Liver (tissue), 9 donors: ENCODE measurements around the gene PRPF6. TPM values are rescaled to one million over a fixed set of nuclear protein-coding genes. Genes with fewer than 3 reads are reported as not detected.

Source experiments
- DNase-seq: peaks from one replicate; pipeline ENCODE4 v3.0.0-alpha.2; 2017; ENCODE audit warnings: low spot score
- H3K27ac ChIP-seq, 2 donors: one replicate each; pipeline ENCODE4 v1.7.0; 2013; ENCODE audit warnings: inconsistent platforms in 2 of 2, low read length in 2 of 2, control low read depth in 1 of 2, low read depth in 1 of 2, mild to moderate bottlenecking in 1 of 2
- H3K27me3 ChIP-seq, 4 donors: one replicate each; pipeline versions ENCODE4 v1.6.1 to v1.7.0; 2013; ENCODE audit warnings: low read length in 3 of 4, inconsistent platforms in 1 of 4, mild to moderate bottlenecking in 1 of 4, moderate library complexity in 1 of 4; ENCODE audit not compliant: control insufficient read depth in 4 of 4, insufficient read depth in 4 of 4
- H3K36me3 ChIP-seq, 4 donors: one replicate each; pipeline versions ENCODE4 v1.6.1 to v1.7.0; 2013; ENCODE audit warnings: low read length in 3 of 4, mild to moderate bottlenecking in 3 of 4, low read depth in 1 of 4, moderate library complexity in 1 of 4; ENCODE audit not compliant: control insufficient read depth in 4 of 4, insufficient read depth in 3 of 4
- H3K4me1 ChIP-seq, 4 donors: one replicate each; pipeline versions ENCODE4 v1.6.1 to v1.7.0; 2013; ENCODE audit warnings: low read length in 3 of 4, mild to moderate bottlenecking in 3 of 4, moderate library complexity in 1 of 4; ENCODE audit not compliant: control insufficient read depth in 4 of 4, insufficient read depth in 4 of 4
- H3K4me3 ChIP-seq, 3 donors: one replicate each; pipeline versions ENCODE4 v1.6.1 to v1.7.0; 2013; ENCODE audit warnings: low read length in 3 of 3, control low read depth in 1 of 3, low read depth in 1 of 3, mild to moderate bottlenecking in 1 of 3
- H3K9ac ChIP-seq, 2 donors: one replicate each; pipeline ENCODE4 v1.7.0; 2013; ENCODE audit warnings: low read length in 2 of 2, mild to moderate bottlenecking in 2 of 2, moderate library complexity in 2 of 2, control low read depth in 1 of 2, low read depth in 1 of 2
- H3K9me3 ChIP-seq, 4 donors: one replicate each; pipeline versions ENCODE4 v1.6.1 to v1.7.0; 2013; ENCODE audit warnings: low read length in 3 of 4; ENCODE audit not compliant: control insufficient read depth in 4 of 4
- ATF3 ChIP-seq: IDR thresholded peaks from 2 replicates; pipeline ENCODE4 v1.6.1; 2016; ENCODE audit warnings: antibody characterized with exemption
- CTCF ChIP-seq: fragments of 150-350 bp; IDR thresholded peaks from 2 replicates; pipeline ENCODE4 v1.5.1; 2017; ENCODE audit warnings: improper control_type of control experiment, low read depth, low read length; ENCODE audit not compliant: missing input control
- EGR1 ChIP-seq, 2 donors: IDR thresholded peaks; 2 replicates each; pipeline ENCODE4 v1.6.1; 2016 to 2018; ENCODE audit warnings: antibody characterized with exemption in 2 of 2, low read depth in 2 of 2
- FOXA1 ChIP-seq: IDR thresholded peaks from 2 replicates; pipeline ENCODE4 v1.6.1; 2016; ENCODE audit warnings: antibody characterized with exemption
- FOXA2 ChIP-seq: IDR thresholded peaks from 2 replicates; pipeline ENCODE4 v1.6.1; 2016; ENCODE audit warnings: antibody characterized with exemption
- GABPA ChIP-seq, 2 donors: IDR thresholded peaks in 1 of 2; conservative IDR thresholded peaks in 1 of 2; 2 replicates each; pipeline ENCODE4 v1.6.1; 2016; ENCODE audit warnings: antibody characterized with exemption in 2 of 2, mild to moderate bottlenecking in 1 of 2, moderate library complexity in 1 of 2
- HNF4A ChIP-seq, 2 donors: conservative IDR thresholded peaks; 2 replicates each; pipeline ENCODE4 v1.6.1; 2016; ENCODE audit warnings: antibody characterized with exemption in 2 of 2, mild to moderate bottlenecking in 2 of 2
- JUND ChIP-seq, 2 donors: IDR thresholded peaks; 2 replicates each; pipeline ENCODE4 v1.6.1; 2016; ENCODE audit warnings: antibody characterized with exemption in 2 of 2
- MAX ChIP-seq: IDR thresholded peaks from 2 replicates; pipeline ENCODE4 v1.6.1; 2016; ENCODE audit warnings: antibody characterized with exemption
- RAD21 ChIP-seq, 2 donors: IDR thresholded peaks; 2 replicates each; pipeline ENCODE4 v1.6.1; 2016; ENCODE audit warnings: antibody characterized with exemption in 2 of 2, mild to moderate bottlenecking in 2 of 2
- REST ChIP-seq: IDR thresholded peaks from 2 replicates; pipeline ENCODE4 v1.6.1; 2016; ENCODE audit warnings: antibody characterized with exemption, mild to moderate bottlenecking
- RXRA ChIP-seq, 2 donors: IDR thresholded peaks; 2 replicates each; pipeline ENCODE4 v1.6.1; 2017 to 2018; ENCODE audit warnings: antibody characterized with exemption in 2 of 2, mild to moderate bottlenecking in 1 of 2
- SP1 ChIP-seq: IDR thresholded peaks from 2 replicates; pipeline ENCODE4 v1.6.1; 2018; ENCODE audit warnings: antibody characterized with exemption, mild to moderate bottlenecking
- YY1 ChIP-seq: IDR thresholded peaks from 2 replicates; pipeline ENCODE4 v1.6.1; 2016; ENCODE audit warnings: antibody characterized with exemption, mild to moderate bottlenecking
- whole genome bisulfite sequencing: extraction: QIAGEN DNeasy Blood & Tissue Kit; methylation state at CpG from one replicate; pipeline ENCODE4 v1.1.7; 2013; 5-methylcytosine and 5-hydroxymethylcytosine counted together
- polyA plus RNA-seq, 2 donors: library from polyadenylated mRNA; stranded (reverse) in 1 of 2; unstranded in 1 of 2; fragments of 200-250 nt in 1 of 2; fragments of >200 nt in 1 of 2; fragmentation: Nextera tagmentation in 1 of 2; extraction: Ambion mirVana in 1 of 2; gene quantifications; one replicate each; pipeline versions ENCODE4 v1.2.1 to v1.2.3, GENCODE V29; 2013 to 2015
- total RNA-seq, 2 donors: library from RNA; depleted of rRNA; stranded (reverse); fragments of >200 nt; gene quantifications; one replicate each; pipeline ENCODE4 v1.2.3, GENCODE V29; 2014
- donor health status: healthy.
- donor health status: healthy.
- donor health status: healthy.
- donor health status: healthy.
- donor health status: healthy.

Gene PRPF6
- total and polyA plus RNA-seq, 4 donors, result 16.3 to 24.9 (median 23.1) TPM

GRCh38 chr20:64065974-64066343, 85.0 kb downstream of the PRPF6 start:
- Histone ChIP-seq H3K36me3 (no peaks in the 10 kb centered on the region), H3K4me1 (peaks cover 27 to 65% (median 54%) of the 10 kb centered on the region in 4 donors), H3K4me3 (no peak overlapping the region), H3K9me3 (no peaks in the 10 kb centered on the region), H3K27ac (peak overlapping the region; percentile 44 to 55), H3K27me3 (no peaks in the 10 kb centered on the region), H3K9ac (no peak overlapping the region)
- 18% methylated on average over 5 of the region's 5 CpGs for WGBS
- DNase-seq, result no peak
- TF ChIP-seq RXRA (IDR thresholded peaks at IDR 0.05) (peak; percentile 99), JUND (IDR thresholded peaks at IDR 0.05) (peak; percentile 70 to 76), GABPA (IDR thresholded peaks at IDR 0.05 in 1 of 2, conservative IDR thresholded peaks at IDR 0.05 in 1 of 2) (no peak), HNF4A (conservative IDR thresholded peaks at IDR 0.05) (peak; percentile 36 to 65), MAX (no peak), SP1 (peak; percentile 86), RAD21 (IDR thresholded peaks at IDR 0.05) (no peak), EGR1 (IDR thresholded peaks at IDR 0.05; ENCODE audit: low read depth in 2 of 2) (no peak), CTCF (no peak), FOXA1 (no peak), ATF3 (no peak), REST (no peak), FOXA2 (no peak)

- H3K27ac ChIP-seq, result no peak overlapping the region
- WGBS, result 67% methylated on average over 6 of the region's 6 CpGs
- H3K9ac ChIP-seq, result no peak overlapping the region
- no peak overlapping the region for H3K4me3 ChIP-seq
- H3K9me3 ChIP-seq, result no peaks in the 10 kb centered on the region
- peak in 1 of 2 donors; percentile 42 for TF ChIP-seq RXRA (IDR thresholded peaks at IDR 0.05)
- peak; percentile 10 for TF ChIP-seq SP1
- TF ChIP-seq MAX, result no peak
- TF ChIP-seq YY1, result no peak
- H3K4me1 ChIP-seq, result peaks cover 27 to 63% (median 52%) of the 10 kb centered on the region in 4 donors
- peaks cover 0 to 2% (median 0%) of the 10 kb centered on the region in 4 donors for H3K36me3 ChIP-seq
- H3K27me3 ChIP-seq, result no peaks in the 10 kb centered on the region
- DNase-seq, result no peak
Measured at GRCh38 chr20:64067005-64067632, 86.2 kb downstream of the PRPF6 start.
